HG02678 (cell line): Measurements from ENCODE around the gene RAD54L.
"Not testable (repeated sequence)": the region's sequence is repeated elsewhere in the genome, so short reads cannot be mapped to it uniquely, and the experiment has no call there.

Experiments
- ATAC-seq: cut with Tn5 transposase; IDR thresholded peaks from one replicate; pipeline ENCODE4 v1.9.1; 2021; ENCODE audit warnings: mild to moderate bottlenecking, moderate library complexity; ENCODE audit not compliant: unreplicated experiment

RAD54L gene

DNA sequence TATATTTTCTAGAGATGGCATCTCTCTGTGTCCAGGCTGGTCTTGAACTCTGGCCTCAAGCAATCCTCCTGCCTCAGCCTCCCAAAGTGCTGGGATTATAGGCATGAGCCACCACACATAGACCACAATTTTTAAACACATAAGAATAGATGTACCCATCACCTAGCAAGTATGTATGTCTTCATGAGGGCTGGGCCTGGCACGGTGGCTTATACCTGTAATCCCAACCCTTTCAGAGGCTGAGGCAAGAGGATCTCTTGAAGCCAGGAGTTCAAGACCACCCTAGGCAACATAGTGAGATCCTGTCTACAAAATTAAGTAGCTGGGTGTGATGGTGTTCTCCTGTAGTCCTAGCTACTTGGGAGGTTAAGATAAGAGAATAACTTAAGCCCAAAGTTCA, 69.8 kb downstream of the RAD54L start:
- ATAC-seq = no peak

DNA sequence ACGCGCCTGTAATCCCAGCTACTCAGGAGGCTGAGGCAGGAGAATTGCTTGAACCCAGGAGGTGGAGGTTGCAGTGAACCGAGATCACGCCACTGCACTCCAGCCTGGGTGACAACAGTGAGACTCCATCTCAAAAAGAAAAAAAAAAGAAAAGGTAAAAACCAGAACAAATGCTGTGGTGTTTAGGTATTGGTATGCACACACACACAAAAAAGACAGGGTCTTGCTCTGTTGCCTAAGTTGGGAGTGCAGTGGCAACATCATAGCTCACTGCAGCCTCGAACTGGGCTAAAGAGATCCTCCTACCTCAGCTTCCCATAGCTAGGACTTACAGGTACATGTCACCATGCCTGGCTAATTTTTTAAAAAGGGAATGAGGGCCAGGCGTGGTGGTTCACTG, 71.7 kb downstream of the RAD54L start:
- not testable (repeated sequence) for ATAC-seq

DNA sequence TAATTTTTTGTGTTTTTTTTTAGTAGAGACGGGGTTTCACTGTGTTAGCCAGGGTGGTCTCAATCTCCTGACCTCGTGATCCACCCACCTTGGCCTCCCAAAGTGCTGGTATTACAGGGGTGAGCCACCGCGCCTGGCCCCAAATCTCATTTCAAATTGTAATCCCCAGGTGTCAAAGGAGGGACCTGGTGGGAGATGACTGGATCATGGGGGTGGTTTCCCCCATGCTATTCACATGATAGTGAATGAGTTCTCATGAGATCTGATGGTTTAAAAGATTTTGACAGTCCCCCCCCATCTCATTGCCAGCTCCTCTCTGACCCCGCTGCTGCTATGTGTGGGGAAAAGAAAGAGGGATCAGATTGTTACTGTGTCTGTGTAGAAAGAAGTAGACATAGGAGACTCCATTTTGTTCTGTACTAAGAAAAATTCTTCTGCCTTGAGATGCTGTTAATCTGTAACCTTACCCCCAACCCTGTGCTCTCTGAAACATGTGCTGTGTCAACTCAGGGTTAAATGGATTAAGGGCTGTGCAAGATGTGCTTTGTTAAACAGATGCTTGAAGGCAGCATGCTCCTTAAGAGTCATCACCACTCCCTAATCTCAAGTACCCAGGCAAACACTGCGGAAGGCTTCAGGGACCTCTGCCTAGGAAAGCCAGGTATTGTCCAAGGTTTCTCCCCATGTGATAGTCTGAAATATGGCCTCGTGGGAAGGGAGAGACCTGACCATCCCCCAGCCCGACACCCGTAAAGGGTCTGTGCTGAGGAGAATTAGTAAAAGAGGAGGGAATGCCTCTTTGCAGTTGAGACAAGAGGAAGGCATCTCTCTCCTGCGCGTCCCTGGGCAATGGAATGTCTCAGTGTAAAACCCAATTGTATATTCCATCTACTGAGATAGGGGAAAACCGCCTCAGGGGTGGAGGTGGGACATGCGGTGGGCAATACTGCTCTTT, 72.7 kb downstream of the RAD54L start:
- ATAC-seq = not testable (repeated sequence)

- ATAC-seq = not testable (repeated sequence)
These were observed 74.6 kb downstream of the RAD54L start for GRCh38 chr1:46322191-46322590.

- not testable (repeated sequence) for ATAC-seq
These were observed 77.9 kb downstream of the RAD54L start for GRCh38 chr1:46325285-46326076.
